ENCODE data around the gene SREK1.

DNA sequence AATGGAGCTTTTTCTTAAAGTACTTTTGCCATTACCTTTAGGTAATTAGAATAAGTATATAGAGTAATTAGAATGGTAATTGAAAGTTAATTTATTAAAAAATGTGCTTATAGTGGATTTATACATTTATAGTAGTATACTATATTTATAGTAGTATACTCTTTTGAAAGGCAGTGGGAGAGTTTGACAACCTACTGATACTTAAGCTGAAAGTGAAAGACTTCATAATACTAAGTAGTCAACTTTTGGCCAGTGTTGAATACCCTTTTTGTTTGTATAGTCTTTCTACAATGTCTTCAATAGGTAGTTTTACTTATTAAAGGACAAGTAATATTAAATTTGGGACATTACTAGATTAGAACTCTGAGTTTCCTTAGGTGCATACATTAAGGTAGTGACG, 12.9 kb downstream of the SREK1 start:
- TF ChIP-seq SP1 (IDR thresholded peaks at IDR 0.05; ENCODE audit: low read depth) (no peak), CTCF (IDR thresholded peaks at IDR 0.05 in 2 of 3, conservative IDR thresholded peaks at IDR 0.05 in 1 of 3; ENCODE audit: borderline replicate concordance in 1 of 3, insufficient read depth in 1 of 3, low read depth in 2 of 3, low read length in 2 of 3) (no peak), ELF1 (IDR thresholded peaks at IDR 0.05; ENCODE audit: borderline replicate concordance, low read depth) (no peak), POLR2AphosphoS5 (IDR thresholded peaks at IDR 0.05; ENCODE audit: low read depth, low read length) (no peak), POLR2A (IDR thresholded peaks at IDR 0.05; ENCODE audit: borderline replicate concordance, extremely low read depth, insufficient read depth, insufficient read length) (no peak), EZH2 (IDR thresholded peaks at IDR 0.05) (no peak)
